B cell (primary cell): ENCODE results near the gene CEP68. TPM values are rescaled to one million over a fixed set of nuclear protein-coding genes. Genes with fewer than 3 reads are reported as not detected.
"Not testable (repeated sequence)": the region's sequence is repeated elsewhere in the genome, so short reads cannot be mapped to it uniquely, and the experiment has no call there.

ENCODE experiments used
- ATAC-seq: fragments of 200-7000 bp; cut with Tn5 transposase; one replicate; pipeline ENCODE4 v1.10.0; 2021; ENCODE audit warnings: low read depth, mild to moderate bottlenecking, moderate number of reproducible peaks, moderate library complexity
- CTCF ChIA-PET: fragments of 350-600 bp; sonication (Branson Sonifier 250); formaldehyde crosslinking; loops from one replicate; lab custom pipeline; 2021; ENCODE audit warnings: antibody characterized with exemption, inconsistent platforms; lab: Charles Lee
- POLR2A ChIA-PET: fragments of 350-600 bp; sonication (Branson Sonifier 250); formaldehyde crosslinking; loops from one replicate; lab custom pipeline; 2021; ENCODE audit warnings: antibody characterized with exemption; lab: Charles Lee
- DNase-seq: peaks from one replicate; pipeline ENCODE4 v3.0.0; 2013
- H2AFZ ChIP-seq: 2 replicates; pipeline ENCODE4 v1.6.1; 2012; ENCODE audit warnings: mild to moderate bottlenecking, low read depth, low read length; ENCODE audit not compliant: insufficient read depth, poor library complexity, severe bottlenecking
- H3K27ac ChIP-seq, 2 donors: 1 replicate in 1 of 2; 2 replicates in 1 of 2; pipeline ENCODE4 v1.5.1; 2012 to 2013; ENCODE audit warnings: low read length in 2 of 2, mild to moderate bottlenecking in 2 of 2, moderate library complexity in 1 of 2
- H3K27me3 ChIP-seq, 4 experiments: fragments of 200-600 bp in 1 of 4; sonication (generic) in 1 of 4; replicated peaks in 1 of 4; 1 replicate in 2 of 4; 2 replicates in 2 of 4; pipeline versions ENCODE4 v1.6.1 to v1.7.0; 2013 to 2016; ENCODE audit warnings: low read length in 3 of 4, mild to moderate bottlenecking in 2 of 4, mixed read lengths in 1 of 4, moderate library complexity in 1 of 4; ENCODE audit not compliant: insufficient read depth in 4 of 4, control insufficient read depth in 3 of 4; ENCODE audit errors: control extremely low read depth in 1 of 4
- H3K36me3 ChIP-seq, 2 experiments: replicated peaks in 1 of 2; 1 replicate in 1 of 2; 2 replicates in 1 of 2; pipeline versions ENCODE4 v1.6.1 to v1.7.1; 2013; ENCODE audit warnings: low read length in 1 of 2; ENCODE audit not compliant: insufficient read depth in 2 of 2, control insufficient read depth in 1 of 2; ENCODE audit errors: control extremely low read depth in 1 of 2, extremely low read depth in 1 of 2
- H3K4me1 ChIP-seq, 2 donors: fragments of 200-600 bp in 1 of 2; sonication (generic) in 1 of 2; 1 replicate in 1 of 2; 2 replicates in 1 of 2; pipeline versions ENCODE4 v1.5.1 to v1.6.1; 2013 to 2017; ENCODE audit warnings: low read length in 2 of 2; ENCODE audit not compliant: control insufficient read depth in 2 of 2, insufficient read depth in 2 of 2
- H3K4me2 ChIP-seq: replicated peaks from 2 replicates; pipeline ENCODE3; 2012; ENCODE audit warnings: mild to moderate bottlenecking, low read depth, low read length; ENCODE audit not compliant: poor library complexity, severe bottlenecking
- H3K4me3 ChIP-seq, 5 experiments: fragments of 200-600 bp in 1 of 5; sonication (generic) in 1 of 5; 1 replicate in 3 of 5; 2 replicates in 2 of 5; pipeline versions ENCODE4 v1.5.1 to v1.7.0; 2011 to 2016; ENCODE audit warnings: low read length in 4 of 5, mild to moderate bottlenecking in 4 of 5, low read depth in 2 of 5, control low read depth in 1 of 5, moderate library complexity in 1 of 5; ENCODE audit not compliant: insufficient read depth in 1 of 5; ENCODE audit errors: control extremely low read depth in 1 of 5, extremely low read depth in 1 of 5
- H3K79me2 ChIP-seq: fragments of 200-600 bp; sonication (generic); one replicate; pipeline ENCODE4 v1.6.0; 2016; ENCODE audit warnings: low read length; ENCODE audit not compliant: control insufficient read depth, insufficient read depth
- H3K9ac ChIP-seq: fragments of 200-600 bp; sonication (generic); 2 replicates; pipeline ENCODE4 v1.6.1; 2017; ENCODE audit warnings: mild to moderate bottlenecking, low read length, moderate library complexity
- H3K9me3 ChIP-seq, 3 donors: one replicate each; pipeline versions ENCODE4 v1.6.1 to v1.7.1; 2013; ENCODE audit warnings: low read length in 2 of 3; ENCODE audit not compliant: control insufficient read depth in 2 of 3, insufficient read depth in 1 of 3; ENCODE audit errors: control extremely low read depth in 1 of 3
- H4K20me1 ChIP-seq: 2 replicates; pipeline ENCODE4 v1.6.0; 2012; ENCODE audit warnings: mild to moderate bottlenecking, low read length; ENCODE audit not compliant: insufficient read depth, control insufficient read depth, poor library complexity, severe bottlenecking
- H3K27ac Mint-ChIP-seq: one replicate; pipeline ENCODE4 v1.8.0; 2021; ENCODE audit warnings: mixed read lengths
- H3K27me3 Mint-ChIP-seq: one replicate; pipeline ENCODE4 v1.8.0; 2021; ENCODE audit warnings: mixed read lengths
- H3K4me1 Mint-ChIP-seq: one replicate; pipeline ENCODE4 v1.8.0; 2021; ENCODE audit warnings: mixed read lengths
- H3K4me3 Mint-ChIP-seq: one replicate; pipeline ENCODE4 v1.8.0; 2021; ENCODE audit warnings: mixed read lengths
- H3K9me3 Mint-ChIP-seq: one replicate; pipeline ENCODE4 v1.8.0; 2022; ENCODE audit warnings: mixed read lengths; ENCODE audit not compliant: insufficient read depth
- EZH2 ChIP-seq: IDR thresholded peaks from 2 replicates; pipeline ENCODE4 v1.6.1; 2012; ENCODE audit warnings: borderline replicate concordance, low read depth, mild to moderate bottlenecking, moderate library complexity, low read length; ENCODE audit not compliant: insufficient read depth, poor library complexity, severe bottlenecking
- WGBS: methylation state at CpG from one replicate; pipeline ENCODE4 v1.1.5; 2013; ENCODE audit warnings: missing lambda C conversion rate; ENCODE audit not compliant: insufficient coverage; 5-methylcytosine and 5-hydroxymethylcytosine counted together
- intact Hi-C: fragments of 100-400 bp; cut with micrococcal nuclease; formaldehyde crosslinking; loops from one replicate; pipeline ENCODE4 v1.10.0; 2022
- polyA plus RNA-seq: library from polyadenylated mRNA; depleted of rRNA; stranded (reverse); fragments of >200 nt; gene quantifications from 2 replicates; pipeline ENCODE4 v1.2.3, GENCODE V29; 2012
- total RNA-seq, 2 donors: library from RNA; stranded (reverse); fragments of 120-200 nt in 1 of 2; gene quantifications; 1 replicate in 1 of 2; 2 replicates in 1 of 2; pipeline versions ENCODE4 v1.2.3 to v1.2.4, GENCODE V29; 2013 to 2022
- TF ChIP-seq, protein P1 (sequence below): fragments of 200-600 bp; IDR thresholded peaks from one replicate; pipeline ENCODE4 v1.8.0; 2022; ENCODE audit warnings: antibody characterized with exemption, mild to moderate bottlenecking

CEP68 gene
- total and polyA plus RNA-seq, 2 donors (not counting 1 experiment from before 2014, with no cell fraction given) = 11.0 to 32.0 TPM

DNA sequence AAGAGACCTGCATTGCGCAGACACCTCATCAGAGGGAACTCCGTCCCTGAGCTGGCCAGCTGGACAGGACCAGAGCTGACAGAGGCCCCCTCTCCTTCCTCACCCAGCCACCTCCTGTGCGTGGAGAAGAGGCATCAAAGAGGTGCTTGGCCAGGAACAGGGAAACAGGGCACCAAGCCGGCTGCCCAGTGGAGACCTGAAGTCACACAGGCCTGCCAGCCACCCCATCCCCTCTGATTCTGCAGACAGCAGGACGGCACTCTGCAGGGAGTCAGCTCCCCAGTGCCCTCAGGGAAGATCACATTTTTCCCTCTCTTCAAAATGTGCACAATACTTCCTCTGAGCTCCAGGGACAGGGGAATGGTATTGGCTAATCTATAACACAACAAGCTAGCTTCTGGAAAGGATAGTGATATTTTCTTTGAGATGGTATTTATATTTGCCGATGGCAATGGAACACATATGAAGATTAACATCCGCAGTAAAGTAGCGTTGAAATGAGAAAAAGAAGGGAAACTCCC, 36.5 kb upstream of the CEP68 start:
- Histone ChIP-seq H3K36me3 (peaks cover 0 to 41% of the 10 kb centered on the region in 2 experiments), H3K27me3 (no peaks in the 10 kb centered on the region), H3K79me2 (peaks cover 12% of the 10 kb centered on the region), H3K4me1 (peaks cover 28 to 40% of the 10 kb centered on the region in 2 donors), H3K27ac (no peak overlapping the region), H3K4me2 (no peak overlapping the region), H4K20me1 (no peaks in the 10 kb centered on the region), H3K9me3 (no peaks in the 10 kb centered on the region), H3K9ac (no peak overlapping the region), H2AFZ (no peak overlapping the region), H3K4me3 (no peak overlapping the region)
- no peaks in the 10 kb centered on the region for H3K9me3 Mint-ChIP-seq
- TF ChIP-seq EZH2 = no peak
- TF ChIP-seq, protein P1, sequence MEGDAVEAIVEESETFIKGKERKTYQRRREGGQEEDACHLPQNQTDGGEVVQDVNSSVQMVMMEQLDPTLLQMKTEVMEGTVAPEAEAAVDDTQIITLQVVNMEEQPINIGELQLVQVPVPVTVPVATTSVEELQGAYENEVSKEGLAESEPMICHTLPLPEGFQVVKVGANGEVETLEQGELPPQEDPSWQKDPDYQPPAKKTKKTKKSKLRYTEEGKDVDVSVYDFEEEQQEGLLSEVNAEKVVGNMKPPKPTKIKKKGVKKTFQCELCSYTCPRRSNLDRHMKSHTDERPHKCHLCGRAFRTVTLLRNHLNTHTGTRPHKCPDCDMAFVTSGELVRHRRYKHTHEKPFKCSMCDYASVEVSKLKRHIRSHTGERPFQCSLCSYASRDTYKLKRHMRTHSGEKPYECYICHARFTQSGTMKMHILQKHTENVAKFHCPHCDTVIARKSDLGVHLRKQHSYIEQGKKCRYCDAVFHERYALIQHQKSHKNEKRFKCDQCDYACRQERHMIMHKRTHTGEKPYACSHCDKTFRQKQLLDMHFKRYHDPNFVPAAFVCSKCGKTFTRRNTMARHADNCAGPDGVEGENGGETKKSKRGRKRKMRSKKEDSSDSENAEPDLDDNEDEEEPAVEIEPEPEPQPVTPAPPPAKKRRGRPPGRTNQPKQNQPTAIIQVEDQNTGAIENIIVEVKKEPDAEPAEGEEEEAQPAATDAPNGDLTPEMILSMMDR = no peak
- 100% methylated on average over 3 of the region's 8 CpGs for WGBS
- ATAC-seq (no peak), DNase-seq (no peak)
- H3K27me3 Mint-ChIP-seq = no peaks in the 10 kb centered on the region
- no peak overlapping the region for H3K4me3 Mint-ChIP-seq
- H3K4me1 Mint-ChIP-seq = peaks cover 42% of the 10 kb centered on the region
- ChIA-PET CTCF (interaction anchor here (1.1 to 9.0 kb wide), 3 partner anchors 13 to 33 kb away, joined by 3 to 115 read pairs (median 5); no protein-coding TSS in a partner anchor), POLR2A (no interaction called here)
- intact Hi-C loops = no loop called here
- no peak overlapping the region for H3K27ac Mint-ChIP-seq

DNA sequence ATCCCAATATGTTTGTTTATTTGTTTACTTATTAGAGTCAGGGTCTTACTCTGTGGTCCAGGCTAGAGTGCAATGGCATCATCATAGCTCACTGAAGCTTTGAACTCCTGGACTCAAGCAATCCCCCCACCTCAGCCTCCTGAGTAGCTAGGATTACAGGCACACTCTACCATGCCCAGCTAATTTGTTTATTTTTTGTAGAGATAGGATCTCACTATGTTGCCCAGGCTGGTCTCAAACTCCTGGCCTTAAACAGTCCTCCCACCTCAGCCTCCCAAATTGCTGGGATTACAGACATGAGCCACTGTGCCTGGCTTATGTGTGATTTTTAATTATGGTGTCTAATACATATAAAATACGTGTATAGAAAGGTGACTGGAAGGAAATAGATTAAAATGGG, 36.0 kb upstream of the CEP68 start:
- H3K4me1 Mint-ChIP-seq = peaks cover 39% of the 10 kb centered on the region
- DNase-seq, ATAC-seq, intact Hi-C loops, H2AFZ ChIP-seq, H3K4me3 ChIP-seq, H3K27me3 Mint-ChIP-seq, H3K4me3 Mint-ChIP-seq, H4K20me1 ChIP-seq, H3K9ac ChIP-seq, H3K9me3 Mint-ChIP-seq, H3K27ac Mint-ChIP-seq, H3K9me3 ChIP-seq, H3K27ac ChIP-seq, H3K27me3 ChIP-seq, H3K4me2 ChIP-seq, POLR2A ChIA-PET: not testable (repeated sequence)
- CTCF ChIA-PET = interaction anchor here (1.1 to 9.0 kb wide), 3 partner anchors 12 to 33 kb away, joined by 3 to 115 read pairs (median 5); no protein-coding TSS in a partner anchor
- Histone ChIP-seq H3K79me2 (peaks cover 14% of the 10 kb centered on the region), H3K36me3 (peaks cover 0 to 41% of the 10 kb centered on the region in 2 experiments), H3K4me1 (peaks cover 28 to 43% of the 10 kb centered on the region in 2 donors)
- WGBS = no CpG with 5 or more reads among the region's 1 CpG
